H1 (cell line): ENCODE measurements around the gene PRKCZ. TPM values are rescaled to one million over a fixed set of nuclear protein-coding genes. Genes with fewer than 3 reads are reported as not detected.

Source experiments
- BCL11A ChIP-seq, 2 experiments: IDR thresholded peaks; one replicate each; pipeline ENCODE4 v1.6.1; 2011; ENCODE audit warnings: low read depth in 2 of 2, low read length in 2 of 2, mild to moderate bottlenecking in 2 of 2
- CEBPB ChIP-seq: IDR thresholded peaks from 2 replicates; pipeline ENCODE4 v1.6.1; 2012; ENCODE audit warnings: low read depth, low read length
- CHD1 ChIP-seq: IDR thresholded peaks from 2 replicates; pipeline ENCODE4 v1.6.1; 2012; ENCODE audit warnings: low read depth, low read length, improper control_type of control experiment
- E2F6 ChIP-seq: IDR thresholded peaks from 2 replicates; pipeline ENCODE4 v1.6.1; 2012; ENCODE audit warnings: inconsistent platforms
- KDM1A ChIP-seq: fragments of 200-600, 300-600 bp; sonication (generic); IDR thresholded peaks from 2 replicates; pipeline ENCODE4 v1.7.1; 2016; ENCODE audit warnings: mild to moderate bottlenecking, low read length, borderline replicate concordance
- NRF1 ChIP-seq: IDR thresholded peaks from 2 replicates; pipeline ENCODE4 v1.6.1; 2011; ENCODE audit warnings: mild to moderate bottlenecking, low read depth, low read length, improper control_type of control experiment
- TAF1 ChIP-seq: IDR thresholded peaks from 2 replicates; pipeline ENCODE4 v1.6.1; 2011; ENCODE audit warnings: mild to moderate bottlenecking, low read depth, low read length
- USF2 ChIP-seq: IDR thresholded peaks from 2 replicates; pipeline ENCODE4 v1.6.1; 2011; ENCODE audit warnings: low read length, improper control_type of control experiment
- polyA plus RNA-seq, 7 experiments: library from polyadenylated mRNA; depleted of rRNA in 3 of 7; stranded (reverse) in 5 of 7; unstranded in 2 of 7; fragments of >200 nt in 5 of 7; fragments of 200-250 nt in 2 of 7; gene quantifications; 1 replicate in 5 of 7; 2 replicates in 1 of 7; 4 replicates in 1 of 7; pipeline versions ENCODE4 v1.2.1 to v1.2.3, GENCODE V29; 2011 to 2013; ENCODE audit warnings: missing spikeins in 2 of 7, mixed read lengths in 2 of 7
- total RNA-seq: library from RNA; stranded (reverse); fragmentation: NEBNext Ultra II Directional; extraction: Animal tissue kit (Norgen Biotek cat#: 25700); gene quantifications from 2 replicates; pipeline ENCODE4 v1.2.1, GENCODE V29; 2021

Gene PRKCZ
- total and polyA plus RNA-seq, 2 of the 8 experiments (the other 6 are each of a cell fraction or from before 2014, with no cell fraction given): 37.4 to 45.1 TPM

GRCh38 chr1:2100780-2101108 lies 50.5 kb downstream of the PRKCZ start (continued):
- TF ChIP-seq TAF1 (no peak), USF2 (no peak), BCL11A (IDR thresholded peaks at IDR 0.05; ENCODE audit: low read depth in 2 of 2, low read length in 2 of 2) (no peak), E2F6 (no peak), NRF1 (no peak), CEBPB (no peak), CHD1 (no peak), KDM1A (no peak)
